DND-41 (cell line): ENCODE data around the gene SPSB3.

Source experiments
- EZH2 ChIP-seq: IDR thresholded peaks from 3 replicates; pipeline ENCODE4 v1.6.1; 2012; ENCODE audit warnings: borderline replicate concordance, low read depth, mild to moderate bottlenecking, moderate library complexity, low read length, inconsistent platforms; ENCODE audit not compliant: severe bottlenecking
- TF ChIP-seq, protein P1 (sequence below): IDR thresholded peaks from 2 replicates; pipeline ENCODE4 v1.5.1; 2012; ENCODE audit warnings: borderline replicate concordance, low read length, moderate library complexity, mild to moderate bottlenecking; ENCODE audit not compliant: poor library complexity, severe bottlenecking; ENCODE audit errors: extremely low read depth

DNA sequence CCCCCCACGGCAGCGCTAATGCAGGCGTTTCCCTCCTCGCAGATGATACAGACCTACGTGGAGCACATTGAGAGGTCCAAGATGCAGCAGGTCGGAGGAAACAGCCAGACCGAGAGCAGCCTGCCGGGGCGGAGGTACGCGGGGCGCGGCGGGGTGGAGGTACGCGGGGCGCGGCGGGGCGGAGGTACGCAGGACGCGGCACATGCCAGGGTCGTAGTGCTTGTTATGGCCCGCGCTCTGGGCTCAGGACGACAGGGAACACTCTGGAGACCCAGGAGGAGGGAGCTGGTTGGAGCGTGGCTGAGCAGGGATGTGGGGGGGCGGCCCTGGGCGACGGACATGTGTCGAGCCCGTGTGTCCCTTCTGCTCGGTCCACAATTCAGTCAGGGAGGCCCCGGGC lies 52.9 kb downstream of the SPSB3 start:
- TF ChIP-seq, protein P1, sequence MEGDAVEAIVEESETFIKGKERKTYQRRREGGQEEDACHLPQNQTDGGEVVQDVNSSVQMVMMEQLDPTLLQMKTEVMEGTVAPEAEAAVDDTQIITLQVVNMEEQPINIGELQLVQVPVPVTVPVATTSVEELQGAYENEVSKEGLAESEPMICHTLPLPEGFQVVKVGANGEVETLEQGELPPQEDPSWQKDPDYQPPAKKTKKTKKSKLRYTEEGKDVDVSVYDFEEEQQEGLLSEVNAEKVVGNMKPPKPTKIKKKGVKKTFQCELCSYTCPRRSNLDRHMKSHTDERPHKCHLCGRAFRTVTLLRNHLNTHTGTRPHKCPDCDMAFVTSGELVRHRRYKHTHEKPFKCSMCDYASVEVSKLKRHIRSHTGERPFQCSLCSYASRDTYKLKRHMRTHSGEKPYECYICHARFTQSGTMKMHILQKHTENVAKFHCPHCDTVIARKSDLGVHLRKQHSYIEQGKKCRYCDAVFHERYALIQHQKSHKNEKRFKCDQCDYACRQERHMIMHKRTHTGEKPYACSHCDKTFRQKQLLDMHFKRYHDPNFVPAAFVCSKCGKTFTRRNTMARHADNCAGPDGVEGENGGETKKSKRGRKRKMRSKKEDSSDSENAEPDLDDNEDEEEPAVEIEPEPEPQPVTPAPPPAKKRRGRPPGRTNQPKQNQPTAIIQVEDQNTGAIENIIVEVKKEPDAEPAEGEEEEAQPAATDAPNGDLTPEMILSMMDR = no peak
- TF ChIP-seq EZH2 = no peak
